Esophagus muscularis mucosa (tissue), 4 donors: ENCODE data around the gene KMT2E. TPM values are rescaled to one million over a fixed set of nuclear protein-coding genes. Genes with fewer than 3 reads are reported as not detected.
A peak's percentile ranks its signal among the peaks of the same experiment; 100 is the strongest.

Source experiments
- DNase-seq: peaks from one replicate; pipeline ENCODE4 v3.0.0-alpha.2; 2017; ENCODE audit errors: extremely low spot score
- H3K27ac ChIP-seq, 4 donors: fragments of 200-600 bp; sonication (generic); replicated peaks in 1 of 4; 1 replicate in 3 of 4; 2 replicates in 1 of 4; pipeline ENCODE4 v1.5.1; 2016 to 2019; ENCODE audit warnings: mild to moderate bottlenecking in 1 of 4
- H3K27me3 ChIP-seq, 4 donors: fragments of 200-600 bp; sonication (generic); one replicate each; pipeline versions ENCODE4 v1.5.1 to v1.6.0; 2016 to 2019
- H3K36me3 ChIP-seq, 4 donors: fragments of 200-600 bp; sonication (generic); one replicate each; pipeline ENCODE4 v1.5.1; 2016 to 2019
- H3K4me1 ChIP-seq, 4 donors: fragments of 200-600 bp; sonication (generic); one replicate each; pipeline ENCODE4 v1.5.1; 2016 to 2019
- H3K4me3 ChIP-seq, 4 donors: fragments of 200-600 bp; sonication (generic); 1 replicate in 2 of 4; 2 replicates in 2 of 4; pipeline ENCODE4 v1.5.1; 2016 to 2019; ENCODE audit warnings: mild to moderate bottlenecking in 4 of 4, moderate library complexity in 1 of 4
- H3K9me3 ChIP-seq, 4 donors: fragments of 200-600 bp; sonication (generic); 1 replicate in 3 of 4; 2 replicates in 1 of 4; pipeline ENCODE4 v1.5.1; 2016 to 2019
- CTCF ChIP-seq, 3 experiments: fragments of 200-600 bp in 2 of 3; fragments of 450-650 bp in 1 of 3; sonication (generic) in 2 of 3; IDR thresholded peaks; one replicate each; pipeline ENCODE4 v1.5.1; 2017 to 2019; ENCODE audit warnings: antibody characterized with exemption in 3 of 3, mild to moderate bottlenecking in 2 of 3, moderate library complexity in 1 of 3
- EP300 ChIP-seq: sonication (generic); formaldehyde crosslinking; IDR thresholded peaks from one replicate; pipeline ENCODE4 v1.6.1; 2017; ENCODE audit warnings: antibody characterized with exemption
- POLR2A ChIP-seq: fragments of 450-650 bp; IDR thresholded peaks from one replicate; pipeline ENCODE4 v1.6.1; 2017; ENCODE audit warnings: antibody characterized with exemption, moderate library complexity, mild to moderate bottlenecking, low read depth
- POLR2AphosphoS5 ChIP-seq, 2 donors: sonication (generic); formaldehyde crosslinking; IDR thresholded peaks; one replicate each; pipeline ENCODE4 v1.6.1; 2017; ENCODE audit warnings: antibody characterized with exemption in 2 of 2
- WGBS: methylation state at CpG from one replicate; pipeline ENCODE4 v1.1.5; 2018; 5-methylcytosine and 5-hydroxymethylcytosine counted together
- intact Hi-C: fragments of 100-400 bp; cut with DNase I; formaldehyde crosslinking; loops from one replicate; pipeline ENCODE4 v1.15.1; 2023
- total RNA-seq, 4 donors: library from RNA; depleted of rRNA; stranded (reverse); fragments of >200 nt; gene quantifications; one replicate each; pipeline versions ENCODE4 v1.1.0 to v1.2.1, GENCODE V29; 2016

Gene KMT2E
- total RNA-seq, 4 donors from 2014 or later = 77.0 to 109 (median 94.0) TPM

DNA sequence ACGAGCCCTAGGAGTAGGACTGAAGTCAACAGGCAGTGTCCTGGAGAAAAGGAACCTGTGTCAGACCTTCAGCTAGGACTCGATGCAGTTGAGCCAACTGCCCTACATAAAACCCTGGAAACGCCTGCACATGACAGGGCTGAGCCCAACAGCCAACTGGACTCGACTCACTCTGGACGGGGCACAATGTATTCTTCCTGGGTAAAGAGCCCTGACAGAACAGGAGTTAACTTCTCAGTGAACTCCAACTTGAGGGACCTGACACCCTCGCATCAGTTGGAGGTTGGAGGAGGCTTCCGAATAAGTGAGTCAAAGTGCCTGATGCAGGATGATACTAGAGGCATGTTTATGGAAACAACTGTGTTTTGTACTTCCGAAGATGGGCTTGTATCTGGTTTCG, 93.5 kb downstream of the KMT2E start:
- Histone ChIP-seq H3K27me3 (no peaks in the 10 kb centered on the region), H3K9me3 (no peaks in the 10 kb centered on the region), H3K27ac (no peak overlapping the region), H3K36me3 (peaks cover 30 to 90% (median 77%) of the 10 kb centered on the region in 4 donors), H3K4me1 (peaks cover 0 to 61% (median 43%) of the 10 kb centered on the region in 4 donors), H3K4me3 (no peak overlapping the region)
- TF ChIP-seq POLR2A (no peak), POLR2AphosphoS5 (IDR thresholded peaks at IDR 0.05) (peak in 1 of 2 donors; percentile 11)
- 79% methylated on average over 9 of the region's 9 CpGs for WGBS
- intact Hi-C loops = loop anchor here (10.0 kb wide), 1 partner anchor 123 kb away; no protein-coding TSS in a partner anchor
- no peak for DNase-seq

GRCh38 chr7:105112440-105113418, 98.7 kb downstream of the KMT2E start:
- DNase-seq = no peak
- peak overlapping the region in 2 of 4 donors; percentile 10 to 58 for H3K27ac ChIP-seq
- WGBS = 82% methylated on average over 11 of the region's 11 CpGs
- H3K4me1 ChIP-seq = peaks cover 0 to 33% (median 23%) of the 10 kb centered on the region in 4 donors
- peaks cover 47 to 94% (median 67%) of the 10 kb centered on the region in 4 donors for H3K36me3 ChIP-seq
- intact Hi-C loops = no loop called here
- no peaks in the 10 kb centered on the region for H3K27me3 ChIP-seq
- H3K4me3 ChIP-seq = no peak overlapping the region
- H3K9me3 ChIP-seq = no peaks in the 10 kb centered on the region
- no peak for TF ChIP-seq POLR2A
- no peak for TF ChIP-seq CTCF (IDR thresholded peaks at IDR 0.05)
- TF ChIP-seq EP300 = no peak
- no peak for TF ChIP-seq POLR2AphosphoS5 (IDR thresholded peaks at IDR 0.05)

DNA sequence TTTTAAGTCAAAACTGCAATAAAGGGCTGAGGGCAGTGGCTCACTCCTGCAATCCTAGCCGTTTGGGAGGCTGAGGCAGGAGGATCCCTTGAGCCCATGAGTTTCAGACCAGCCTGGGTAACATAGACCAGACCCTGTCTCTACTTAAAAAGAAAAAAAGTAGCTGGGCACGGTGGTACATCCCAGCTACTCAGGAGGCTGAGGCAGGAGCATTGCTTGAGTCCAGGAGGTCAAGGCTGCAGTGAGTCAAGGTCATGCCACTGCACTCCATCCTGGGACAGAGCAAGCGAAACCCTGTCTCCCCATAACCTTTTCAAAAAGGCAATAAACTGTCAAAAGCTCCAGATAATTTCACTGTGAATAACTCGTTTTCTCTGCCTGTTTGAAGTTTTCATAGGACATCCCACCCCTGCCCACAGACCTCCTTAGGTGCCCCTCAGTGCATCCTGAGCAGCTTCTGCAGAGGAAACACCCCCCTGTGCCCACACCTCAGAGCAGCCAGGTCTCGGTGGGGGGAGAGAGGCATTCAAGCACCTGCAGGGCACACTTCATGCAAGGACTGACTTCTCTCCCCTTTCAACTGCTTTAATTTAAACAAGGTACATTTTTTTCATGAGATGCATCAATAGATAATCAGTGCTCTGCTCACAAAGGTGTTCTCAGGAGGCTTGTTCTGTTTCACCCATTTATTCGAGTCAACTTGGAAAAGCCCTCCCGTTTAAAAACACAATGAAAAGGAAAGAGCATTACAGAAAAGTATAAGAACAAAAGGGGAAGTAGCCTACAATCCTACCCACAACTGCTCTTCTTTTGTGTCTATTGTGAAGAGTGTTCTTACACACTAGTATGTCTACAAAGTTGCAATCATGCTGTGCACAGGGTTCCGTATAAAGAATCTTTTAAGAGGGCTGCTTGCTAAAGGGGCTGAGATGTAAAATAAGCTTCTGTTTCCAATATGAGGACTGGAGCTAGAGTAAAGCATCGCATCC, 104.9 kb downstream of the KMT2E start:
- peaks cover 0 to 17% (median 12%) of the 10 kb centered on the region in 4 donors for H3K4me1 ChIP-seq

DNA sequence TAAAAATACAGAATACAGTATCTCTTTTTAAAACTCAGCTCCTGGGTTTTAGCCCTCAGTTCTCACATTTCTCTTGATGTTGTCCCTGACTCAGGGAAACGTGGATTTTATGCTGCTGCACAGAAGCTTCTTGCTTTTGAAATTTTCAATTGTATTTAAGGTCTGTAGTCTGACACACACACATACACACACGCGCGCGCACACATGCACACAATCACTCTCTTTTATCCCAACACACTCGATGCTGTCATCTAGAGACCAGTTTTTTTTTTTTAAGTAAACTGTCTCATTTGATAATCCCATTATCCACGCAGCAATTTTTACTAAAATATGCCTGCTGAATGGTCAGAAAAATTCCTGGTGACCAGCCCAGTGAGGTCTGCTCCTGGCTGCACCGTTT, 108.6 kb downstream of the KMT2E start:
- WGBS = 63% methylated on average over 8 of the region's 8 CpGs
- TF ChIP-seq POLR2A (no peak), EP300 (no peak), CTCF (IDR thresholded peaks at IDR 0.05) (no peak), POLR2AphosphoS5 (IDR thresholded peaks at IDR 0.05) (no peak)
- intact Hi-C loops = no loop called here

More for the DNA sequence above, 104.9 kb downstream of the KMT2E start:
- DNase-seq = peak; percentile 79
- H3K27me3 ChIP-seq = no peaks in the 10 kb centered on the region
- TF ChIP-seq EP300 = no peak
- intact Hi-C loops = no loop called here
- H3K36me3 ChIP-seq = peaks cover 4 to 33% (median 18%) of the 10 kb centered on the region in 4 donors
- no peaks in the 10 kb centered on the region for H3K9me3 ChIP-seq
- no peak overlapping the region for H3K4me3 ChIP-seq
- H3K27ac ChIP-seq = no peak overlapping the region
- 80% methylated on average over 8 of the region's 9 CpGs for WGBS

GRCh38 chr7:105125745-105126144, 111.7 kb downstream of the KMT2E start:
- Histone ChIP-seq H3K4me3 (no peak overlapping the region), H3K27ac (no peak overlapping the region), H3K9me3 (no peaks in the 10 kb centered on the region), H3K4me1 (peaks cover 5 to 14% (median 12%) of the 10 kb centered on the region in 4 donors), H3K36me3 (peaks cover 0 to 30% (median 24%) of the 10 kb centered on the region in 4 donors), H3K27me3 (no peaks in the 10 kb centered on the region)
- intact Hi-C loops = no loop called here
- DNase-seq = peak; percentile 37
- WGBS = 94% methylated on average over 12 of the region's 12 CpGs
- TF ChIP-seq POLR2AphosphoS5 (IDR thresholded peaks at IDR 0.05) = no peak
- TF ChIP-seq CTCF (IDR thresholded peaks at IDR 0.05) = no peak
- no peak for TF ChIP-seq EP300
- TF ChIP-seq POLR2A = no peak

More for the DNA sequence above, 108.6 kb downstream of the KMT2E start:
- H3K9me3 ChIP-seq = no peaks in the 10 kb centered on the region
- DNase-seq = no peak
- no peak overlapping the region for H3K27ac ChIP-seq
- no peak overlapping the region for H3K4me3 ChIP-seq
- no peaks in the 10 kb centered on the region for H3K27me3 ChIP-seq
- H3K36me3 ChIP-seq = peaks cover 0 to 32% (median 25%) of the 10 kb centered on the region in 4 donors
- peaks cover 0 to 14% (median 12%) of the 10 kb centered on the region in 4 donors for H3K4me1 ChIP-seq
